Activated CD4-positive, alpha-beta T cell treated with anti-CD3 and anti-CD28 coated beads, Interleukin-2, amount 50 U/mL, for 4 hours (primary cell): Measurements from ENCODE around the gene MPL.

Experiments used
- DNase-seq, 2 experiments: peaks; one replicate each; pipeline ENCODE4 v3.0.0-alpha.2; 2020

Gene MPL

DNA sequence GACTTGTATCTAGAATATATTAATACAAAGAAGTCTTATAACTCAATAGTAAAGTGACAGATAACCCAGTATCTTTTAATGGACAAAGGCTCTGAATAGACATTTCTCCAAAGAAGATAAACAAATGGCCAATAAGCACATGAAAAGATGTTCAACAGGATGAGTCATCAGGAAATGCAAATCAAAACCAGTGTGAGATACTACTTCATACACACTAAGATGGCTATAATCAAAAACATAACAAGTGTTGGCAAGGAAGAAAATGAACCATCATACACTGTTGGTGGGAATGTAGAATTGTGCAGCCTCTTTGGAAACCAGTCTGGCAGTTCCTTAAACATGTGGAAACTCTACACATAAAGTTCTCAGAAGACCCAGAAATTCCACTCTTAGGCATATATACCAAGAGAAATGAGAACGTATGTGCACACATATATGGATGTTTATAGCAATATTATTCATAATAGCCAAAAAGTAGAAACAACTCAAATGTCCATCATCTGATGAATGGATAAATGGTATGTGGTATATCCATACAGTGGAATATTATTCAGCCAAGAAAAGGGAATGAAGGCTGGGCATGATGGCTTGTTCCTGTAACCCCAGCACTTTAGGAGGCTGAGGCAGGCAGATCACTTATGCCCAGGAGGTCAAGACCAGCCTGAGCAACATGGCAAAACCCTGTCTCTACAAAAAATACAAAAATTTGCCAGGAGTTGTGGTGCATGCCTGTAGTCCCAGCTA lies 9.9 kb upstream of the MPL start:
- no peak for DNase-seq

DNA sequence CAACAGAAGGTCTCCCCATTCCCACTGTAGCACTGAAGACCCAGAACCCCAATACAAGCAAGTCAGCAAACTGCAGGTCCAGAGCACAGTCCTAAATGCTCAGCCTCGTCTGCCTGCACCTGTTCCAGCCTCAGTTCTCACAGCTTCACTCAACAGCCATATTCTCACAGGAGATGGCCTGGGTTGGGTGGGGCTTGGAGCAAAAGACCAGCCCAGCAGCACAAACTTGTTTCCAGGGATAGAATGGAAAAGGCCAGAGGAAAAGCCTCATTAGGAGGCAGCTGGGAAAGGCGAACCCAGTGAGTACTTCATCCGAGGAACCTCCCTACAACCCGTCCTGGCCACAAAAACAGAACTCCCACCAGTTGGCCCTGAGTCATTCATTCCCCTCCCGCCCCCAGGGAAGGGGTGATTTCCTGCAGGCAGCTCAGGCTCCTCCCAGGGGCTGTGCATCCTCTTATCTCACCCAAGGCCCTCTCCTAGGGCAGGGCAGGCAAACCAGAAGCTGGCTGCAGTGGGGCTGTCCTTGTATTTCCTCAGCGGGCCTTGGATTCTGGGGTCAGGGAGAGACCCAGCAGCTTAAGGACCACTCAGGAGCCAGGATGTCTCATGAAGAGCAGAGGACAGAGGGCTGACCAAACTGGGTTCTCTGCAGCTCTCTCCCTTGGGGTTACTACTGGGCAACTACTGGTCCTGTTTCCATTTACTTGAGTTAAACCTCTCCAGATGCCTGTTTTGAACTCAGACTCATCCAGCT lies 7.4 kb upstream of the MPL start:
- peak; percentile 28 to 38 for DNase-seq

DNA sequence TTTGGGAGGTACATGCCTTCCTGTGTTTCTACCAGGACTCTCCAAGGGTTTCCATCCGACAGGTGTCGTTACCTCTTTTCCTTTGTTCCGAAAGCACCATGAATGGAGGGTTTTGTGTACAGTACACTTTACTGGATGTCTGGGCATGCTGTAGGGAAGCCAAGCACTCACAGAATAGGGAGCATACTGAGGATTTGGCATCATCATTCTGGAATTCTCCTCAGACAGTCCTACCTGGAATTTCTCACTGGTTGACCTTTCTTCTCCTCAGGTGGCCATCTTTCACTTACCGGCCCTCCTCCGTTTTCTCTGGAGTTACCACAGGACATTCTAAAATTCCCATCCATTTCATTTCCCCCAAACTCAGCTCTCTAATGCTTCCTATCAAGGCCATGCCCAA lies 5.9 kb upstream of the MPL start:
- DNase-seq: no peak

DNA sequence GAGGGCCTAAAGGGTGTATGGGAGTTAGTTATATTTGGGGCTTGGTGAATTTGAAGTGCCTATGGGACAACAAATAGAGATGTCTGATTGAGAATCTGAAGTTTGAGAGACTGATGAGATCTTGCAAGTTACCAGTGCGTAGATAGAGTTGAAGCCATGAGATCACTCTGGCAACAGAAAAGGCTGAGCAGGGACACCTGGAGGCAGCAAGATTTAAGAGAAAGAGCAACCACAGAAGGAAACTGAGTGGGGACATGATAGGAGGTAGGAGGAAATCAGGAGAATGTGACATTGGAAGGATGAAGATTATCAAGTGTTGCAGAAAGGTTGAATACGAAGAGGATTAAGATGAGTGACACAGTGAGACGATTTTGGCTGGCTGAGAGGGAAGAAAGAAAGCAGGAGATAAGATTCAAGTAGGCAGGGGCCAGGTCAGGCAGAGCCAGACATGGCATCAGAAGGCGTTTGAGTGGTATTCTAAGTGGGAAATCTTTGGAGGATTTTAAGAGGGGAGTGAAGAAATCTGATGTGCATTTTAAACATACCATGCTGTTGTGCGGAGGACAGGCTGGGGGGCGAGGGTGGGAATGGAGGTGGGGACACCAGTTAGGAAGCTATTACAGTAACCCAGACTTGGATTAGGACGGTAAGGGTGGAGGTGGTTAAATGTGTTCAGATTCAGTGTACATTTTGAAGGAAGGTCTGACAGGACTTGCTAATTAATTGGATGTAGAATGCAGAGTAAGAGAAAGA lies 3.0 kb upstream of the MPL start:
- DNase-seq: no peak

DNA sequence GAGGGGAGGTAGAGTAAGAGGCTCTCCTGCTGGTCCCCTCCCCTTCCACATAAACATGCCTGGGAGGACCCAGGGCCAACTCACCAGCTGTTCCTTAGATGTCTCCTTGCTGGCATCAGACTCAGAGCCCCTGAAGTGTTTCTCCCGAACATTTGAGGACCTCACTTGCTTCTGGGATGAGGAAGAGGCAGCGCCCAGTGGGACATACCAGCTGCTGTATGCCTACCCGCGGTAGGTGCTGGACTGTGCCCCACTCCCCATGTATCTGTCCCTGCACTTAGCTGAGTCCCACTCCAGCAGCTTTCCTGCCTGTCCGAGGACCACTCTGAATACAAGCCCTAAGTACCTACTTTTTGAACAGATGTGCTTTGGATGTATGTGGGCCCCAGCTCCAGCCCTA lies 383 bp downstream of the MPL start:
- no peak for DNase-seq

DNA sequence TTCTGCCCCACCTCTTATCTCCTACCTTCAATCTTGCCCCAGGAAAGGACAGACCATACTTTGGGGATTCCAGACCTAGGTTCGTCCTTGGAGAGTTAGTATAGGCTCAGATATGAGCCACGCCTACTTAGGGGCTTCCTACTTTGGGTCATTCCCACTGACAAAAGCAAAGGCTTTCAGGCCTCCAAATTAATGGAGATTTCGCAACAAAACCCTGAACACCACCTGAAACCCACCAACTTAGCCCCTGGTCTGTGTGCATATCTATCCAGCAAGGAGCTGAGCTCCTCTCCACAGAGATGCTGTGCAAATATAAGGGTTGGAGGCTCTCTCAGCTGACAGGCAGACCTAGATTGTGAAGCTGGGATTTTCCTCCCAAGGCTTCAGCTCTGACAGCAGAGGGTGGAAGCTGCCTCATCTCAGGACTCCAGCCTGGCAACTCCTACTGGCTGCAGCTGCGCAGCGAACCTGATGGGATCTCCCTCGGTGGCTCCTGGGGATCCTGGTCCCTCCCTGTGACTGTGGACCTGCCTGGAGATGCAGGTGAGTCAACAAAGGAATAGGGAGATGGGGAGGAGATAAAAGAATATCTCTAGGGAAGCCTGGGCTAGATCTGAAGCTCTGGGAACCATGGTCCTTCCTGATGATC lies 2.1 kb downstream of the MPL start:
- no peak for DNase-seq

DNA sequence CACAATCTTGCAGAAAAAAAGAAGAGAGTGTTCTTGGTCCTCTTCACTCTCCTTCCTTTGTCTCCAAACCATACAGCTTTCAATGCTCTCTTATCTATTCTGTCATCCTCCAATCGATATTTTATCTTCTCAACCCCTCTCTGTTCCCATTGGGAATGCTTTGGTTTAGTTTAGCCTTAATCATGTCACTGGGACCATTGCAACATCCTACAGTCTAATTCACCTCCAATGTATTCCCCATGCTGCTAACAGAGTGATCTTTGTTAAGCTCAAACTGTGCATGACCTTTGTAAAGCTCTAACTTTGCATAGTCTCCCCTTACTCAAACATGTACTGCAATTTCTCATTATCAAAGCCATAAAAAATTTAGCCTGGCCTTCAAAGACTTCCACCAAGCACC lies 2.9 kb downstream of the MPL start:
- no peak for DNase-seq

DNA sequence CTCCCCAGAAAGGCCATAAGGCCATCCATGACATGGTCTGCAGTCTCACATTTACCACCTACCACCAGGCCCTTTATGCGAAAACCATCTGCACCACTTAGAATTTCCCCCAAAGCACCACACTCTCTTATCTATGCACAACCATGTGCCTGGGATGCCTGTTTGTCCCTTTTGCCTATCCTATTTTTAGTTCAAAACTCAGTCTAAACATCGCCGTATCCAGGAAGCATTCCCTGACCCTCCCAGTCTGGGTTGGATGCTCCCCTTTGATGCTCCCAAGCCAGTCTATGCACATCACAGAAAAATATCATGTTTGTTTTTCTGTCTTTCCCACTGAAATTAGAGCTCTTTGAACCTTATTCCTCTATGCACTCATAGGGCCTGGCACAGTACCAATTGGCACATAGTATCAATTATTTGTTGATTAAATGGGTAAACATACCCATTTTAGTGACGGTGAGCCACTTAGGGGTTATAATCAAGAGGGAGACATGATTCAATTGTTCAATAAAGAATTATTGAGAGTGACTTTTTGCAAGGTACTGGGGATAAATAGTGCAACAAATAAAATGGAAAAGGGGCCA lies 6.7 kb downstream of the MPL start:
- no peak for DNase-seq

DNA sequence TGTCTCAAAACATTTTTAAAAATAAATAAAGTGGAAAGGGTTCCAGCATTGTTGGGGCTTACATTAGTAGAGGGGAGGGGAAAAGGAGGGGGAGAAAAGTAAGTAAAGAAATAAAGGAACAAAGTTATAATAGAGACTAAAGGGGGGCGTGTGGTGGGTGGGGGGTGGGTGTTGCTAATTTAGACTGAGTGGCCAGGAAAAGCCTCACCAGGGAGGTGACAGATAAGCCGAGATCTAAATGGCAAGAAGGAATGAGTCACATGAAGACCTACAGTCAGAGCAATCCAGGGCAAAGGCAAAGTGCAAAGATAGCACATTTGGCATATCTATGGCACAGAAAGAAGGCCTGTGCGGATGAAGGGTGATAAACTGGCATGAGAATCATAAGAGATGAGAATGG lies 7.5 kb downstream of the MPL start:
- no peak for DNase-seq

DNA sequence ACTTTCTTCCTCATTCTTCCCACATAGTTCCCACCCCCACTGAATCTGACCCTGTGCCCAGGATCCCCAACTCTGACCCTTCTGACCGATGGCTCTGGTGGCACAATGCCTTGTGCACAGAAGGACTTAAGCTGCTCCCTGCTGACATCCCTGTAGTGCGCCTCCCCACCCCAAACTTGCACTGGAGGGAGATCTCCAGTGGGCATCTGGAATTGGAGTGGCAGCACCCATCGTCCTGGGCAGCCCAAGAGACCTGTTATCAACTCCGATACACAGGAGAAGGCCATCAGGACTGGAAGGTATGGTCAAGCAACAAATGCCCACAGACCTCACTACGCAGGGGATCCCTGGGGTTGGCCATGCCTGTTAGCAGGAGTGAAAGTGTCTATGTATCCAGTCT lies 9.0 kb downstream of the MPL start:
- DNase-seq: no peak

DNA sequence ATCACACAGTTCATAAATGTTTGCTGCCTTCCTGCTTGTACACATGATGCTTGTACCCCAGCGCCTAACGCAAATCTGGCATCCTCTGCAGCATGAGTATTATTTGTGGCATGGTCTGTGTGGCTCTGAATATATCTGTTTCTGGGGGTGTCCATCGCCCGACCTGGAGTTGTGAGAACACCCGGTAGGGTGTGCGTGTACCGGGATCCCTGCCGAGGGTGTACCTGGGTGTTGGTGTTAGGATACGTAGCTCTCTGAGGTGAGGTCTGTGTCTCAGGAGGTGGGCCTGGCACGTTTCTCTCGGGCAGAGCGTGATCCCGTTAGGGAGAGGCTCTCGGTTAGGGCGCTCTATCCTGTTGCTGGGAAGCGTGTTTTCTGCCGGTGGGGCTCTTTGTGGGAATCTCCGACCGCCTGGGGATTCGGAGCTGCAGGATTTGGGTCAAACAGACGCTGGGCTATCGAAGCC lies 10.8 kb downstream of the MPL start:
- no peak for DNase-seq

DNA sequence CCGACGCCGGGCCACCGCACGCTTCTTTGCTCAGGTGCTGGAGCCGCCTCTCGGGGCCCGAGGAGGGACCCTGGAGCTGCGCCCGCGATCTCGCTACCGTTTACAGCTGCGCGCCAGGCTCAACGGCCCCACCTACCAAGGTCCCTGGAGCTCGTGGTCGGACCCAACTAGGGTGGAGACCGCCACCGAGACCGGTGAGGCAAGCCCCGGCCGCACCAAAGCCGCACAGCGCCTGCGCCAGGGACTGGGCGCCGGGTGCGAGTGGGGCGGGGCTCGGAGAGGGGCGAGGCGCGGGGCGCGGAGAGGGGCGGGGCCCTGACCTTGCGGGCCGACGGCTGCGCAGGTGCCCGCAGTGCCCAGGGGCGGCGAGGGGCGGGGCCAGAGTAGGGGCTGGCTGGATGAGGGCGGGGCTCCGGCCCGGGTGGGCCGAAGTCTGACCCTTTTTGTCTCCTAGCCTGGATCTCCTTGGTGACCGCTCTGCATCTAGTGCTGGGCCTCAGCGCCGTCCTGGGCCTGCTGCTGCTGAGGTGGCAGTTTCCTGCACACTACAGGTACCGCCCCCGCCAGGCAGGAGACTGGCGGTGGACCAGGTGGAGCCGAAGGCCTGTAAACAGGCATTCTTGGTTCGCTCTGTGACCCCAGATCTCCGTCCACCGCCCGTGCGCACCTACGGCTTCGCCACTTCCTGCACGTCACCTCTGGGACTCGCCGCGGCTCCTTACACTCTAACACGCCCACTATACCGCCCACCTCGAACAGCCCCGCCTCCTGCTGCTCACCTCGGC lies 11.4 kb downstream of the MPL start:
- DNase-seq: peak; percentile 22 to 32

DNA sequence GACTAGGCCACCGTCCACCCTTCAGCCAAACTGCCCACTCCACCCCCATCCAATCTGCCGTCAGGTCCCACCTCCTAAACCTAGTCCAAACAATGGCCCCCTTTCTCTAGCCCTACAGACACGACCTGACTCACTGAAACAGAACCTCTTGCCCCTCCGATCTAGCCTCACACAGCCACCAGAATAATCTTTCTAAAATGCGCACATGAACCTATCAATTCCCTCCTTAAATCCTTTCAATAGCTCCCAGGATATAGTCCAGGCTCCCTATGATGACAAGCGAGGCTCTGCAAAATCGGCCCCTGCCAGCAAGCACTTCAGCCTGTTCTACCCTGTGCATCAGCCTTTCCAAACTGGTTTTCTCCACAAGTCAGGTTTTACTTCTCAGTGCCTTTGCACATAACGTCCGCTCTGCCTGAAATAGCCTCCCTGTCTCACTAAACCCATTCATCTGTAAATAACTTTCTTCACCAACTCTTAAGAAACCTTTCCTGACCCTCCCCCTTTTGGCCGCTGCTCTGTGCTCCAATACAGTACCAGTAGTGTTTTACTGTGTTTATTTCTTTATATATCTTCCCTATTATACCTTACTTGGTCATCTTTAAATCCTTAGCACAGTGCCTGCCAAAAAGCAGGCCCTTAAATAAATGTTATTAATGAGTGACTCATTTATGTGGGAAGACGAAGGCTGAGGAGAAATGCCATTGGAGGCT lies 12.1 kb downstream of the MPL start:
- DNase-seq: no peak

DNA sequence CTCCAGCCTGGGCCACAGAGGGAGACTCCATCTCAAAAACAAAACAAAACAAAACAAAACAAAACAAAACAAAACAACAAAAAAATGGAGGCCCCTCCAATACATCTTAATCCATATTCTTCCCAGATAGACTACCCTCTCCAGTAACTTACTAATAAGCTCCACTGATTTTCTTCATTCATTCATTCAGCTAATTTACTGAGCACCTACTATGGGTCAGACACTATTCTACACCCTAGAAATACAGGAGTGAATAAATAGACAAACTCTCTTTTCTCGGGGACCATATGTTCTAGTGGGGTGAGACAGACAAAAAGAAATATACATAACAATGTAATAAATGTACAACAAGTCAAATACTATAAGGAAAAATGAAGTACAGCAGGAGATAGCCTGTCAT lies 13.4 kb downstream of the MPL start:
- no peak for DNase-seq

DNA sequence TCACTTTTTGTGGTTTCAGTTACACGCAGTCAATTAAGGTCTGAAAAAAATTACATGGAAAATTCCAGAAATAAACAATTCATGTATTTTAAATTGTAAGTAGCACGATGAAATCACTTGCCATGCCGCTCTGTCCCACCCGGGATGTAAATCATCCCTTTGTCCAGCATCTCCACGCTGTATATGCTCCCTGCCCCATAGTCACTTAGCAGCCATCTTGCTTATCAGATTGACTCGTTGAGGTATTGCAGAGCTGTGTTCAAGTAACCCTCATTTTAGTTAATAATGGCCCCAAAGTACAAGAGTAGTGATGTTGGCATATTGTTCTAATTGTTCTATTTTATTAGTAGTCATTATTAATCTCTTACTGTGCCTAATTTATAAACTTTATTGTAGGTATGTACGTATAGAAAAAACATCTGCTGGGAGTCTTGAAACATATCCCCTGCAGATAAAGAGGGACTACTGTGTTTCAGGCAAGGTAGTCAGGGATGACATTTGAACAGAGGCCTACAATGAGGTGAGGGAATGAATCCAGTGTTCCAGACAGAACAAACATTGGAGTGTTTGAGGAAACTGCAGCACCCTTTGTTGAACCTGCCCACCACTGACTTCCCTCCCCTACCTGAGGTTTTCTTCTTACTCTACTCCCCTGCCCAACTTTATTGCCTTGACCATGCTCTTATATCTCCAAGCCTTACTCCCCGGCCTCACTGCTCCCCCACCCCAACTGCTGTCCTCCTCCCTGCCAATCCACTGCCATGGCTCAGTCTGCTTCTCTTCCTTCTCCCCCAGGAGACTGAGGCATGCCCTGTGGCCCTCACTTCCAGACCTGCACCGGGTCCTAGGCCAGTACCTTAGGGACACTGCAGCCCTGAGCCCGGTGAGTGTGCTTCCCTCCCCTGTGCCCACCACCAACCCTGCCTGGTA lies 14.1 kb downstream of the MPL start:
- DNase-seq: no peak

DNA sequence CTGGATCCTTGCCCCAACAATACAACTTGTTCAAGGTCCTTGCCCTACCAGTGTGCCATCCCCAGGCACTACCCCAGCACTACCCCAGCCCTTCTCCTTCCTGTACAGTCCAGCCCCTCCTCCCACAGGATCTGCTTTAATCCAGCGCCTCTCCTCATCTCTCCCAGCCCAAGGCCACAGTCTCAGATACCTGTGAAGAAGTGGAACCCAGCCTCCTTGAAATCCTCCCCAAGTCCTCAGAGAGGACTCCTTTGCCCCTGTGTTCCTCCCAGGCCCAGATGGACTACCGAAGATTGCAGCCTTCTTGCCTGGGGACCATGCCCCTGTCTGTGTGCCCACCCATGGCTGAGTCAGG lies 14.7 kb downstream of the MPL start:
- no peak for DNase-seq

DNA sequence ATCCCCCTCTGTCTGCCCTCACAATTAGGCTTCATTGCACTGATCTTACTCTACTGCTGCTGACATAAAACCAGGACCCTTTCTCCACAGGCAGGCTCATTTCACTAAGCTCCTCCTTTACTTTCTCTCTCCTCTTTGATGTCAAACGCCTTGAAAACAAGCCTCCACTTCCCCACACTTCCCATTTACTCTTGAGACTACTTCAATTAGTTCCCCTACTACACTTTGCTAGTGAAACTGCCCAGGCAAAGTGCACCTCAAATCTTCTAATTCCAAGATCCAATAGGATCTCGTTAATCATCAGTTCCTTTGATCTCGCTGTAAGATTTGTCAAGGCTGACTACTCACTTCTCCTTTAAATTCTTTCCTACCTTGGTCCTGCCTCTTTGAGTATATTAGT lies 15.3 kb downstream of the MPL start:
- DNase-seq: no peak

DNA sequence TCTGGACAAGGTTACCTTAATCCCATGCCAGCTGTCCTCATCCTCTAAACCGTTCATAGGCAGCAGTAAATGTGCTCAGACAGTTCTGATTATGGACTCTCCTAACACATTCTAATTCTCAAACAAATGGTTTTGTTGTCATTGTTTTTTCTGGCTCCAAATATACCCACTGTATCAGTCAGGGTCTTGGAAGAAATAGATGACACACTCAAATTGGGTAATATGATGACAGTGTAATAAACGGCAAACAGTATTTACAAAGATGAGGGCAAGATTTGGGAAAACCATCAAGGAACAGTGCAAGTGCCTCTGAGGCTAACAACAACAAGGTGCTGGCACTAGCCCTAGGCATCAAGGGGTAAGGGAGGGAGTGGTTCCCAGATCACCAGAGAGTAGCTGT lies 16.9 kb downstream of the MPL start:
- DNase-seq: no peak

DNA sequence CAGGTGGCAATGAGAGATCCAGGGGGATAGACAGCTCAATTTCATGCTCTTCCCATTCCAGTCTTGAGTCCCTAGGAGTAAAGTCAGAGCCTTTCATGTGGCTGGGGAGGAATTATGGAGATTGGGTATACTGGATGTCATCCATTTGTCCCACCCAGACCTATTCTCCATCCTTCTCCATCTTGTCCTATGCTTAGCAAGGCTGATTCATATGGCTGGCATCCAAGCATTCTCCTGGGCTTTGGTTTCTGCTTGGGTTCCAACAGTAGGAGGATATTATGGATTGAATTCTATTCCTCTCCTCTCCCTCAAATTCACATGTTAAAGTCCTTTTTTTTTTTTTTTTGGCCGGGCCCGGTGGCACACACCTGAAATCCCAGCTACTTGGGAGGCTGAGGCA lies 17.3 kb downstream of the MPL start:
- no peak for DNase-seq

DNA sequence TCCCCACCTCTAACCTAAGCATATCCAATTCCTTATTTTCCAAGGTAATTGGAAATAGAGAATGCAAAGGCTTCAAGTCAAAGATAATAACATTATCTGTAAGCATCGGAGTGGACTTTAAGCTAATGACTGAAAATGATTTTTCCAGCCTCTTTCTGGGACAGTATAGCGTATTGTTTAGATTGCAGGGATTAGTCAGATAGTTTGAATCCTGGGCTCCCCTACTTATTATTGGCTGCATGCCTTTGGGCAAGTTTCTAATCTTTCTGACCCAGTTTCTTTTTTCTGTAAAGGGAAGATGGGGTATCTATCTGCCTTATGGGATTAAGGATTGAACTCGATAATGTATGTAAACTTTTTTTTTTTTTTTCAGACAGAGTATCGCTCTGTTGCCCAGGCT lies 19.6 kb downstream of the MPL start:
- DNase-seq: no peak
